Measurements from ENCODE around the gene ASAP3. TPM values are rescaled to one million over a fixed set of nuclear protein-coding genes. Genes with fewer than 3 reads are reported as not detected.
A peak's percentile ranks its signal among the peaks of the same experiment; 100 is the strongest.

ASAP3 gene
- total RNA-seq, 1 experiment from 2014 or later, result 12.1 TPM

- H3K36me3 ChIP-seq (ENCODE audit: control insufficient read depth, insufficient read depth, low read length), result no peaks in the 10 kb centered on the region
- H3K4me3 ChIP-seq (ENCODE audit: low read depth, low read length), result no peak overlapping the region
- no peaks in the 10 kb centered on the region for H3K9me3 Mint-ChIP-seq (ENCODE audit: unreplicated experiment)
- H3K4me1 ChIP-seq, result peaks cover 7% of the 10 kb centered on the region
- CTCF ChIA-PET, result no interaction called here
- POLR2A ChIA-PET, result no interaction called here
- DNase-seq, result no peak
- no peak overlapping the region for H3K4me3 Mint-ChIP-seq (ENCODE audit: unreplicated experiment)
- H3K36me3 Mint-ChIP-seq (ENCODE audit: insufficient read depth, unreplicated experiment), result no peaks in the 10 kb centered on the region
- H3K27me3 Mint-ChIP-seq (ENCODE audit: insufficient read depth, unreplicated experiment), result no peaks in the 10 kb centered on the region
- BruUV-seq (replicated peaks), result no TSS peak
- intact Hi-C loops (cut with micrococcal nuclease; ENCODE audit: unreplicated experiment), result no loop called here
- H3K9me3 ChIP-seq, result no peaks in the 10 kb centered on the region
- no peaks in the 10 kb centered on the region for H3K27me3 ChIP-seq (replicated peaks; ENCODE audit: control insufficient read depth, insufficient read depth, low read length)
- H3K4me1 Mint-ChIP-seq (ENCODE audit: low read depth, unreplicated experiment), result no peaks in the 10 kb centered on the region
- H3K27ac Mint-ChIP-seq (ENCODE audit: unreplicated experiment), result no peak overlapping the region
- no peak for TF ChIP-seq CTCF (IDR thresholded peaks at IDR 0.05; ENCODE audit: insufficient read depth in 1 of 2, low read depth in 1 of 2, low read length in 1 of 2, severe bottlenecking in 1 of 2, unreplicated experiment in 1 of 2)
These were observed 23.5 kb downstream of the ASAP3 start for GRCh38 chr1:23460519-23460918.

GRCh38 chr1:23459338-23459757 is 24.6 kb downstream of the ASAP3 start:
- DNase-seq, result peak; percentile 69 to 81
- Histone ChIP-seq H3K4me1 (peaks cover 7% of the 10 kb centered on the region), H3K9me3 (no peaks in the 10 kb centered on the region), H3K4me3 (ENCODE audit: low read depth, low read length) (no peak overlapping the region), H3K27me3 (replicated peaks; ENCODE audit: control insufficient read depth, insufficient read depth, low read length) (no peaks in the 10 kb centered on the region), H3K36me3 (ENCODE audit: control insufficient read depth, insufficient read depth, low read length) (no peaks in the 10 kb centered on the region)
- no peaks in the 10 kb centered on the region for H3K4me1 Mint-ChIP-seq (ENCODE audit: low read depth, unreplicated experiment)
- H3K9me3 Mint-ChIP-seq (ENCODE audit: unreplicated experiment), result no peaks in the 10 kb centered on the region
- POLR2A ChIA-PET, result no interaction called here
- no TSS peak for BruUV-seq (replicated peaks)
- H3K4me3 Mint-ChIP-seq (ENCODE audit: unreplicated experiment), result peak overlapping the region; percentile 18
- H3K27ac Mint-ChIP-seq (ENCODE audit: unreplicated experiment), result no peak overlapping the region
- TF ChIP-seq CTCF (IDR thresholded peaks at IDR 0.05; ENCODE audit: insufficient read depth in 1 of 2, low read depth in 1 of 2, low read length in 1 of 2, severe bottlenecking in 1 of 2, unreplicated experiment in 1 of 2), result no peak
- intact Hi-C loops (cut with micrococcal nuclease; ENCODE audit: unreplicated experiment), result no loop called here
- CTCF ChIA-PET, result interaction anchor here (1.4 kb wide), 1 partner anchor 38 kb away, joined by 5 read pairs; no protein-coding TSS in a partner anchor
- no peaks in the 10 kb centered on the region for H3K36me3 Mint-ChIP-seq (ENCODE audit: insufficient read depth, unreplicated experiment)
- H3K27me3 Mint-ChIP-seq (ENCODE audit: insufficient read depth, unreplicated experiment), result no peaks in the 10 kb centered on the region

GRCh38 chr1:23456226-23456625 is 27.8 kb downstream of the ASAP3 start:
- Histone ChIP-seq H3K4me1 (peaks cover 7% of the 10 kb centered on the region), H3K9me3 (no peaks in the 10 kb centered on the region), H3K27me3 (replicated peaks; ENCODE audit: control insufficient read depth, insufficient read depth, low read length) (no peaks in the 10 kb centered on the region), H3K4me3 (ENCODE audit: low read depth, low read length) (no peak overlapping the region), H3K36me3 (ENCODE audit: control insufficient read depth, insufficient read depth, low read length) (no peaks in the 10 kb centered on the region)
- no peaks in the 10 kb centered on the region for H3K36me3 Mint-ChIP-seq (ENCODE audit: insufficient read depth, unreplicated experiment)
- no TSS peak for BruUV-seq (replicated peaks)
- no peak for TF ChIP-seq CTCF (IDR thresholded peaks at IDR 0.05; ENCODE audit: insufficient read depth in 1 of 2, low read depth in 1 of 2, low read length in 1 of 2, severe bottlenecking in 1 of 2, unreplicated experiment in 1 of 2)
- DNase-seq, result no peak
- H3K4me1 Mint-ChIP-seq (ENCODE audit: low read depth, unreplicated experiment), result no peaks in the 10 kb centered on the region
- no peak overlapping the region for H3K4me3 Mint-ChIP-seq (ENCODE audit: unreplicated experiment)
- no peak overlapping the region for H3K27ac Mint-ChIP-seq (ENCODE audit: unreplicated experiment)
- H3K27me3 Mint-ChIP-seq (ENCODE audit: insufficient read depth, unreplicated experiment), result no peaks in the 10 kb centered on the region
- CTCF ChIA-PET, result no interaction called here
- no peaks in the 10 kb centered on the region for H3K9me3 Mint-ChIP-seq (ENCODE audit: unreplicated experiment)
- intact Hi-C loops (cut with micrococcal nuclease; ENCODE audit: unreplicated experiment), result no loop called here
- POLR2A ChIA-PET, result no interaction called here
